Germinal center (tissue), 1 donor: ENCODE measurements around the gene IKZF3.
"Not testable (repeated sequence)": the region's sequence is repeated elsewhere in the genome, so short reads cannot be mapped to it uniquely, and the experiment has no call there.

Experiments
- DNase-seq: peaks from one replicate; pipeline ENCODE4 v3.0.0; 2012; ENCODE audit warnings: mixed read lengths, low spot score

IKZF3 gene

DNA sequence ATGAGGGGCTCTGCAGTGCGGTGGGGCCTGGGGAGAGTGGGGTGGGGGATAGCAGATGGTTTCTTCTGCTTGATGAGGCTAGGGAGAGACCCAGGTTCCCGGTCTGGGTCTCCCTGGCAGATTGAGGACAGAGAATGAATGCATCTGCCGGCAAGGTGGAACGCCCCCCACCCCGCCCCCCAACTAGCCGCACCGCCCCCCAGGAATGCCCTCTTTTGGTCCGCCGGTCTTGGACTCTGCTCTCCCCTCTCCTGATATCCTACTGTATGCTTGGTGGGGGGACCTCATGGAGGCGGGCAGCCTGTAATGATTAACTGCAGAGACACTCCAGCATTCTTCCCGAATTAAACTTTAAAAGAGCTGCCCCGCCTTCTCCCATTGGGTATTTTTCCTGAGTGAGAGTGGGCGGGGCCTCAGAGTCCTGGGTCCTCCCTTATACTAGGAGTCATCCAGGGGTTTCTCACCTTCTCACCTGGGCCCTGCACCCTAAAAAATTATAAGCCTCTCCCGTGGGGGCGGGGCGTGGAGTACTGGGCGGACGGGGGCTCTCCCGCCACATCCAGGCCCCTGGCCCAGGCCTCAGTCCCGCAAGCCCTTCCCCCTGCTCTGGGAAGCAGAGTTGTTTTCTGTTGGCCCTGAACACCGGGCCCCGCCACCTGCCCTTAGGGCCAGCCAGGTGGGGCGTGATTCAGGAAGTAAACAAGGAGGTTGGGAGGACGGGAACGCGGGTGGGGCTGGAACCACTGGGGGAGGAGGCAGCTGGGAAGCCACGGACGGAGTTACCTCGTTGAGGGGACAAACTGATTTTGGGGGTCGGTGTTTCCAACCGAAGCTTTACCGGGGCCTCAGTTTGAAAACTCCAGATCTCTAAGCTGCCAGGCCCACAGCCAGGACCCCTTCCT is 124.9 kb downstream of the IKZF3 start:
- no peak for DNase-seq

DNA sequence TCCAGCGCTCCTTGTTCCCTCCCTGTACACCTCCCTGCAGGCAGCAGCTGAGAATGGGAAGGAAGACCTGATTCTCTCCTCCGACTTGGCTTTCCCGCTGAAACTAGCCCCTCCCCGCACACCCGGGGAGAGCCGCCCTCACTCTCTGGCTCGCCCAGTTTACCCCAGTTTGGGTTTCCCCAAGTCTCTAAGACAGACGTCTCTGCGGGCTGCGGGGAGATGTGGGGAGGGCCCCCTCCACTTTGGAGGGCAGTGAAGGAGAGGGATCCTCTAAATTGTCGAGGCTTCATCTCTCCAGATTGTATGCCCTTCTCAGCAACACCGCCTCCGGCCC is 125.6 kb downstream of the IKZF3 start:
- no peak for DNase-seq

DNA sequence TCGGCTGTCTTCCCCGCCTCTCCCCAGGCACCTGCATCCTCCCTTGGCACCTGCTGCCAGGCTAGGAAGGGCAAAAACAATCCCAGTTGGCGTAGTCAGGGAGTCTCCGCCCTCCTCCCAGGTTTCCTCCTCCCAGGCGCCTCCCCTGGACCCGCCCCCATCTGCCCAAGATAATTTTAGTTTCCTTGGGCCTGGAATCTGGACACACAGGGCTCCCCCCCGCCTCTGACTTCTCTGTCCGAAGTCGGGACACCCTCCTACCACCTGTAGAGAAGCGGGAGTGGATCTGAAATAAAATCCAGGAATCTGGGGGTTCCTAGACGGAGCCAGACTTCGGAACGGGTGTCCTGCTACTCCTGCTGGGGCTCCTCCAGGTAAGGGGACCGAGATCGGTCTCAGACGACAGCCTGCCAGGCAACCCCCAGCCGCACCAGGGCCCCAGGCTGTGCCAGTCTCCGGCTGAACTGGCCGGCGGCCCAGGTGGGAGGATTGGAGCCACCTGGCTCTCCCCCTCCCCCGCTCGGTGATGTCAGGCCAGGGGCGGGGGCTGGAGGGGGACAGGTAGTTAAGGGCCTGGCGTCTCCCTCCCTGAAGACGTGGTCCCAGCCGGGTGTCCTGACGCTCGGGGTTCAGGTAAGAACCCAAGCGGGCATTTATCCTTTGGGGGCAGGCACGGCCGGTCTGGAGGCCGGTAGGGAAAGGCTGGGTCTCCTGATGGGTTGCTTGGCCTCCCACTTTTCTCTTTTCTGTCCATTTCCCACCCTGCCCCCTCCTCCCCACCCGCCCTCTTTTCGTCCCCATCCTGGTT is 126.1 kb downstream of the IKZF3 start, which contains the start of gene GRB7:
Gene GRB7, plus strand, starts transcription at position 179 of the 808 bp plus-strand sequence. CDS start 4,364 bp downstream, outside the sequence.
- DNase-seq = no peak

DNA sequence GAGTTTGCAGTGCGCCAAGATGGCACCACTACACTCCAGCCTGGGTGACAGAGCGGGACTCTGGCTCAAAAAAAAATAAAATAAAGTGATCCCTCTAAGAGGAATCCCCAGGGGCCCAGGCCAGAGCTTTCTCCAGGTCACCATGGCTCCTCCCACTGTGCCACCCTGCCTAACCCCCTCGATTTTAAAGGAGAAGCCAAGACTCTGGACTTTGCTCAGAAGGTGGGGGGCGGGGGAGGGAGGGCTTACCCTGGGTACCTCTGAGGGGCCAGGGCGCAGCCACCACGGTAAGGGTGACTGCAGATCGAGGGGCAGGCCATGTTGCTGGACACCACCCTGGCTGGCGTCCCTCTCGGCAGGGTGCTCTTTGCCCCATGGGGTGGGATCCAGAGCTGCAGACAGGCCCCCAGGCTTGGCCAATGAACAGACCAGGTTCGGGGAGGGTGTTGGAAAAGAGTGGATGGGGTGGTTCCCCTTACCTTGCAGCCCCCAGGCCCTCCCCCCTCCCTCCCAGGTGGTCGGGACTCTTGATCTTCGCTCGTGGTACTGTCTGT is 126.8 kb downstream of the IKZF3 start:
- DNase-seq = no peak

DNA sequence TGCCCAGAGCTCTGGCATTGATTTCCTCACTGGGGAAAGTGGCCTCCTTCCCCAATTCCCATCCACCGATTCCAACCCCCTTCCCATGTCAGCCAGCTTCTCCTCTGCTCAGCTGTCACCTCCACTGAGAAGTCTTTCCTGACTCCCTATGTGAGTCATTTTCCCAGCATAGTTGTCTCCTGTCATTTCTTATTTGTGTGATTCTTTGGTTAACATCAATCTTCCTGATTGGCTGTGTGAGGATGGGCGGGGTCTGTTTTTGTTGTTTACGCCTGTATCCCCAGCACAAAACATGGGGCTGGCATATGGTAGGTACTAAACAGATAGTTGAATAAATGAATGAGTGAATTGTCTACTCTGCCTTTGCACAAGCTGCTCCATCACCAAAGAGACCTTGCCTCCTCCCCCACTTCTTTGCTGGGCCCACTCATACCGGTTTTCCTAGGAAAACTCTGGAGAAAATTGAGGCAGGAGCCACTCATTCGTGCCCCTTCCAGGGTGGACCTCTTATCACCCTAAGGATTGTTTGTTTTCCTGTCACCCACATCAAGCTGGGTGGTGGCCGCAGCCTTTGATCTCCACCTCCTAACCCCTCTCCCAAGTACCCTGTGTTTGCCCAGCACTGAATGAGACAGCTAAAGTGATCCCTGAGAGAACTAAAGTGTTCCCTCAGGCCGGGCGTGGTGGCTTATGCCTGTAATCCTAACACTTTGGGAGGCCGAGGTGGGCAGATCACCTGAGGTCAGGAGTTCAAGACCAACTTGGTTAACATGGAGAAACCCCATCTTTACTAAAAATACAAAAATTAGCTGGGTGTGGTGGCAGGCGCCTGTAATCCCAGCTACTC is 127.6 kb downstream of the IKZF3 start:
- DNase-seq = no peak

DNA sequence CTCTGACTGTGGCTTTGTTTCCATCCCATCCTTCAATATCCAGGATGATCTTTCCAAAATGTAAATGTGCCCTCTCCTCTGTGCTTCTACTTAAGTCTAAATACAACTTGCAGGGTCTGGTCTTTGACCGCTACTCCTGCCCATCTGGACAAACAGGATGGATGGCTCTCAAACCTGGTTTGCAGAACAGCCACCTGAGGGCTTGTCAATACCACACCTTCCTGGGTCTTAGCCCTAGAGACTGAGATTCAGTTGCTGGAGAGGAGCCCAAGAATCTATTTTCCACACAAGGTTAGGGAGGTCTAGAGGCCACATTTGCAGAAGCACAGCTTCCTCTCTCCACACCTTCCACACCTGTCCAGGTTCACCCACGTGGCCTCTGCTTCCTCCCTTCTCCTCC is 128.2 kb downstream of the IKZF3 start:
- no peak for DNase-seq

DNA sequence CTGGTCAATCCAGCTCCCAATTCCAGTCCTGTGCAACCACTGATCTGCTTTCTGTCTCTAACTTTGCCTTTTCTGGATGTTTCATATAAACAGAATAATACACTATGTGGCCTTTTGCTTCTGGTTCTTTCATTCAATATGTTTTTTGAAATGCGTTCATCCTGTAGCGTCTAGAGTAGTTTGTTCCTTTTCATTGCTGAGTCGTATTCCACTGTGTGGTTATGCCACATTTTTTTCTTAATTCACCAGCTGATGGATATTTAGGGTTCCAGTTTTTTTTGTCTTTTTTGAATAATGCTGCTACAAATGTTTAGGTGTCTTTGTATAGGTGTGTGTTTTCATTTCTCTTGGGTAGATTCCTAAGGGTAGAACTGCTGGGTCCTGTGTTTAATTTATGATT is 131.5 kb downstream of the IKZF3 start:
- no peak for DNase-seq

DNA sequence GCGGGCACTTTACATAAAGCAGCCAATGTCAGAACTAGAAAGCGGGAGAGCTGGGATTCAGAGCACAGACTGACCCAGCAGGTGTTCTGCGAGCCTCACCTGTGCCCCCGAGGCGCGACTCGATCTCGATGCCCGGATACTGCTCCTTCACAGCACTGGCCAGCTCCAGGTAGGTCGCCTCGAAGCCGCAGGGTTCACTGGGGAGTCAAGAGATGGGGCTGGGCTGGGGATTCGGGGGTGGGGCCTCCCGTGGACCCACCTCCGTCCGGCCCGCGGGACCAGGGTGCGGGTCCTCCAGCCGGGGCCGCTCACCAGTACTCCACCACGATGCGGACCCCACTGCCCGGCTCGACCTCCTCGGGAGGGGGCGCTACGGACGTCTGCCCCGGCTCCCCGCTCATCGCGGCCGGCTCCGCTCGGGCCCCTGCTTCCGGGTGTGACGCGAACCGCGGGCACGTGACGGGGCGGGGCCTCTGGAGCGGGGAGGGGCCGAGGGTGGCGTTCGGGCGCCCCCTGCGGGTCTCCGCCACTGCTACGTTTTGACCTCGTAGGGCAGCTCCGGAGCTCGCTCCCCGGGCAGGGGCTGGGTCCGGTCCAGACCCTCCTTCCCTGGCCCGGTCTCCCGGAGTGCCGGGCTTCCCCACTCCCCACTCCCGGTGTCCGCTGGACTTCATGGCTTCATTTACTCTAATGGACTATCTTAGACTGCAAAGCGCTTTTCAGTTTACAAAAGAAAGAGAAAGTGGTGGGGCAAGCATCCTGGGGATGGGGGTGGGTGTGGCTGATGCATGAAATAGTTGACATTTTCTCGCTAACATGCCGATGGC is 133.8 kb downstream of the IKZF3 start, which contains the start of gene MIEN1:
Gene MIEN1, minus strand, starts transcription at position 438 of the 827 bp plus-strand sequence. Its CDS starts 37 bp downstream, at position 401.
- peak; percentile 97 for DNase-seq

DNA sequence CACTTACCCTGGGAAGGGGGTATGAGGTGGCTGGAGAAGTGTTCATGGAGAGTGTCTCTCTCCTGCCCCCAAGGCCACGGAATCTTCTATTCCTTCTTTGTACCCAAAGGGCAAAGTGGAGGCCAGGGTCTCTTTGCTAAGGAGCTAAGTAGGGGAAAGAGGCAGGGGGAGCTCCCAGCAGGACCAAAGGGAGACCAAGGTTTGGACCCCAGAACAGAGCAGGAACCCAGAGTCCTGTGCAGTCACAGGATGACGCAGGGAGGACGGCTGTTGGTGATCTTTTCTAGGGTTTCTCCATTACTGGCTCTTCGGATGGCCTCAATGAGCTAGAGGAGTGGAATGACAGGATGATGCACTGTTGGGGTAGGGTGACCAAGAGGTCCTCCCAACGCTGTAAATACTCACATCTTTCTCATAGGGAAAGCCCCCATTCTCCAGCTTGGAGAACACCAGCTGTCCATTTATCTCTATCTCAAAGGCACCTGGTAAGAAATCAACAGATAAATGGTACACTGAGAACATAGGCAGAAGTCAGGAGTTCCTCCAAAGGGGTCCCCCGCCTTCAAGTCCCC is 134.7 kb downstream of the IKZF3 start:
- no peak for DNase-seq

DNA sequence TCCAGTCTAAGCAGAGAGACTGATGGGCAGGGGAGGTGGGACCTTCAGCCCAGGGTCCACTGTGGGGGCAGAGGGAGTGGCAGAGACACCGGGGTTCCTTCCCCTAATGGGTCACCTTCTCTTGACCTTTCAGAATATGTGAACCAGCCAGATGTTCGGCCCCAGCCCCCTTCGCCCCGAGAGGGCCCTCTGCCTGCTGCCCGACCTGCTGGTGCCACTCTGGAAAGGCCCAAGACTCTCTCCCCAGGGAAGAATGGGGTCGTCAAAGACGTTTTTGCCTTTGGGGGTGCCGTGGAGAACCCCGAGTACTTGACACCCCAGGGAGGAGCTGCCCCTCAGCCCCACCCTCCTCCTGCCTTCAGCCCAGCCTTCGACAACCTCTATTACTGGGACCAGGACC is 136.6 kb downstream of the IKZF3 start:
- no peak for DNase-seq

DNA sequence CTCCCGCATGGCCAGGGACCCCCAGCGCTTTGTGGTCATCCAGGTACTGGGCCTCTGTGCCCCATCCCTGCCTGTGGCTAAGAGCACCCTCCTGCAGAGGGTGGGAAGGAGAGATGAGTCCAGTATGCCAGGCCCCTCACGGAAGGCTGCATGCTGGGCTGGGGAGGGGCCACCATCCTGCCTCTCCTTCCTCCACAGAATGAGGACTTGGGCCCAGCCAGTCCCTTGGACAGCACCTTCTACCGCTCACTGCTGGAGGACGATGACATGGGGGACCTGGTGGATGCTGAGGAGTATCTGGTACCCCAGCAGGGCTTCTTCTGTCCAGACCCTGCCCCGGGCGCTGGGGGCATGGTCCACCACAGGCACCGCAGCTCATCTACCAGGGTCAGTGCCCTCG is 137.5 kb downstream of the IKZF3 start:
- DNase-seq = no peak

DNA sequence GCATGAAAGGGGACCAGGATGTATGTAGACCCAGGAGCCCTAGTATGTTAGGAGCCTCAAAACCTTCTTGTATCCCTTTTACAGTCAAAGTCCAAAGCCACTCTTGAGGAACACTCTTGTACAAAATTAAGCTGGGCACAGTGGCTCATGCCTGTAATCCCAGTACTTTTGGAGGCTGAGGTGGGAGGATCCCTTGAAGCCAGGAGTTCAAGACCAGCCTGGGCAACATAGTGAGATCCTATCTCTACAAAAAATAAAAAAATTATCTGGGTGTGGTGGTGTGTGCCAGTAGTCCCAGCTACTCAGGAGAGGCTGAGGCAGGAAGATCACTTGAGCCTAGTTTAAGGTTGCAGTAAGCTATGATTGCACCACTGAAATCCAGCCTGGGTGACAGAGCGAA is 138.2 kb downstream of the IKZF3 start:
- not testable (repeated sequence) for DNase-seq

DNA sequence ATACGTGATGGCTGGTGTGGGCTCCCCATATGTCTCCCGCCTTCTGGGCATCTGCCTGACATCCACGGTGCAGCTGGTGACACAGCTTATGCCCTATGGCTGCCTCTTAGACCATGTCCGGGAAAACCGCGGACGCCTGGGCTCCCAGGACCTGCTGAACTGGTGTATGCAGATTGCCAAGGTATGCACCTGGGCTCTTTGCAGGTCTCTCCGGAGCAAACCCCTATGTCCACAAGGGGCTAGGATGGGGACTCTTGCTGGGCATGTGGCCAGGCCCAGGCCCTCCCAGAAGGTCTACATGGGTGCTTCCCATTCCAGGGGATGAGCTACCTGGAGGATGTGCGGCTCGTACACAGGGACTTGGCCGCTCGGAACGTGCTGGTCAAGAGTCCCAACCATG is 139.4 kb downstream of the IKZF3 start:
- DNase-seq = no peak

DNA sequence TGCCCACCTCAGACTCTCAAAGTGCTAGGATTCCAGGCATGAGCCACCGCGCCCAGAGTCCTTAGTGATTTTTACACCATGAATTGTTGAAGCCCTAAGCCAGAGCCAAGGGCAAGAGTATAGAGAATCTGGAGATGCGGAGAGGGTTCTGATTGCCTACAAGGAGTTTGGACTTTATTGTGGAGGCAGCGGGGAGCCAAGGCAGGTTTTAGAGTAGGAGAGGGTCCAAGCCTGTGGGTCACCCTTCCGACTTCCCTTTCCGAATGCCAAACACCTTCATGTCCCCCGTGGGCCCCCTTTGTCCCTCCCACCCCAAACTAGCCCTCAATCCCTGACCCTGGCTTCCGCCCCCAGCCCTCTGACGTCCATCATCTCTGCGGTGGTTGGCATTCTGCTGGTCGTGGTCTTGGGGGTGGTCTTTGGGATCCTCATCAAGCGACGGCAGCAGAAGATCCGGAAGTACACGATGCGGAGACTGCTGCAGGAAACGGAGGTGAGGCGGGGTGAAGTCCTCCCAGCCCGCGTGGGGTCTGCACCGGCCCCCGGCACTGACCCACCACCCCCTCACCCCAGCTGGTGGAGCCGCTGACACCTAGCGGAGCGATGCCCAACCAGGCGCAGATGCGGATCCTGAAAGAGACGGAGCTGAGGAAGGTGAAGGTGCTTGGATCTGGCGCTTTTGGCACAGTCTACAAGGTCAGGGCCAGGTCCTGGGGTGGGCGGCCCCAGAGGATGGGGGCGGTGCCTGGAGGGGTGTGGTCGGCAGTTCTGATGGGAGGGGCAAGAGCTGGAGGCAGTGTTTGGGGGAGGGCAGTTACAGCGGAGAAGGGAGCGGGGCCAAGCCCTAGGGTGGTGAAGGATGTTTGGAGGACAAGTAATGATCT is 140.9 kb downstream of the IKZF3 start:
- no peak for DNase-seq

DNA sequence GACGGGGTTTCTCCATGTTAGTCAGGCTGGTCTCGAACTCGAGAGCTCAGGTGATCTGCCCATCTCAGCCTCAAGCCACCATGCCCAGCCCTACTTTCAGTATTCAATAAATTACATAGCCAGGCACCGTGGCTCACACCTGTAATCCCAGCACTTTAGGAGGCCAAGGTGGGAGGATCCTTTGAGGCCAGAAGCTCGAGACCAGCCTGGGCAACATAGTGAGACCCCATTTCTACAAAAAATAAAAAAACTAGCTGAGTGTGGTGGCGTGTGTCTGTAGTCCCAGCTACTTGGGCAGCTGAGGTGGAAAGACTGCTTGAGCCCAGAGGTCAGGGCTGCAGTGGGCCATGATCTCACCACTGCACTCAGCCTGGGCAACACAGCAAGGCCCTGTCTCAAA is 142.0 kb downstream of the IKZF3 start:
- no peak for DNase-seq

DNA sequence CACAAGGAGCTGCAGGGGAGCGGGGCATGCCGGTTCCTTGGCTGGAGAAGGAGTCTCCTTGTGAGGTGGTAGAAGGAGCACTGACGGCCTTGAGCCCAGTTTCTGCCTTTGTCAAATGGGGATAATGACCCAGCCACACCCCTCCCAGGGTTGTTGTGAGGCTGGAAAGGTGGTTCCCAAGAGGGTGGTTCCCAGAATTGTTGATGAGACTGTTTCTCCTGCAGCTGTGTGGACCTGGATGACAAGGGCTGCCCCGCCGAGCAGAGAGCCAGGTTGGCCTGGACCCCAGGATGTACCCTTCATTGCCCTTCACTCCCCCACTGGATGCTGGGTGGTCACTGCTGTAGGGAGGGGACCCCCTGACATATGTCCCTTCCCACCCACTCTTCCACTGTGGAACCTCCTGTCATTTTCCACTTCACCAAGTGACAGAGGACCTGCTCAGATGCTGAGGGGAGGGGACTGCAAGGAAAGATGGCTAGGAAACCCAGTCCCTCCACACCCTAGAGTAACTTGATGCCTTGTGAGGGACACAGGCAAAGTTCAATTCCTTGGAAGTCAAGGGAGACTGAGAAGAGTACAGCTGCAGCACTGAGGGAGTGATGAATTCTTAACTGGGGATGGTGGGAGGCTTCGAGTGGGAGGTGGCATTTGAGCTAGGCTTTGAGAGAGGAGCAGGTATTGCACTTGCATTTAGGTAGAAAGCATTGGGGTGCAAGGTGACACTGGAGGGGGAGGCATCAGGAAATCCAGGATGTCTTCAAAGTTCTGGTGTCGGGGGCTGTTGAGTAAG is 144.4 kb downstream of the IKZF3 start:
- DNase-seq = no peak

DNA sequence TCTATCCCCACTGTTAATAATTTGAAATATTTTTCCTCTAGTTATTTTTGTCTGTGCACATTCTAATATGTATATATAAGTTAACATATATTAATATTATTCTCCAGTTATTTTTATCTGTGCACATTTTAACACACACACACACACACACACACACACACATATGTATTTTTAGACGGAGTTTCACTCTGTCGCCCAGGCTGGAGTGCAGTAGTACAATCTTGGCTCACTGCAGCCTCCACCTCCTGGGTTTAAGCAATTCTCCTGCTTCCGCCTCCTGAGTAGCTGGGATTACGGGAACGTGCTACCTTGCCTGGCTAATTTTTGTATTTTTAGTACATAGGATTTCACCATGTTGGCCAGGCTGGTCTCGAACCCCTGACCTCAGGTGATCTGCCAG is 146.5 kb downstream of the IKZF3 start:
- DNase-seq = no peak

DNA sequence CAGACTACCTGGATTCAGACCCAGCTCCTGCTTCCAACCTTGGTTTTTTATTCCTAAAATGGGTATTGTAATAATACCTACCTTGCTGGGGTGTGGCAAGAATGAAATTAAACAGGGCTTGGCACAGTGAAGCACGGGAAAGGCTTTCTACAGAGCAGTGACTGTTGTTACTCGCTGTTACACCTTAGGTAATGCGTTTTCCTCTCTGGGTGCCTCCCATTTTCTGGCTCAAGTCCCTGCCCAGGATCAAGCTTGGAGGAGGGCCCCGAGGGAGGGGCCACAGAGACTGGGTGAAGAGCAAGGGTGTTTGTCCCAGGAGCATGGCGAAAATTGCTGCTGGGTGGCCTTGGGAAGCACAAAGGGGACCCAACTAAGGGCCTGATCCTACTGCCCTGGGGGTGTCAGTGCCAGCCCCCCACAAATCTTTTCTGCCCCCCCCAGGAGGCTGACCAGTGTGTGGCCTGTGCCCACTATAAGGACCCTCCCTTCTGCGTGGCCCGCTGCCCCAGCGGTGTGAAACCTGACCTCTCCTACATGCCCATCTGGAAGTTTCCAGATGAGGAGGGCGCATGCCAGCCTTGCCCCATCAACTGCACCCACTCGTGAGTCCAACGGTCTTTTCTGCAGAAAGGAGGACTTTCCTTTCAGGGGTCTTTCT is 147.1 kb downstream of the IKZF3 start:
- no peak for DNase-seq
